Breast epithelium (tissue), 3 donors: ENCODE results near the gene CLCN3.

ENCODE experiments used
- POLR2A ChIP-seq: fragments of 450-650 bp; IDR thresholded peaks from one replicate; pipeline ENCODE4 v1.6.1; 2016; ENCODE audit warnings: antibody characterized with exemption, mild to moderate bottlenecking, moderate library complexity
- TF ChIP-seq, protein P1 (sequence below), 3 donors: fragments of 450-650 bp; IDR thresholded peaks; one replicate each; pipeline ENCODE4 v1.5.1; 2016 to 2017; ENCODE audit warnings: antibody characterized with exemption in 3 of 3, mild to moderate bottlenecking in 3 of 3, moderate library complexity in 3 of 3

- no peak for TF ChIP-seq POLR2A
- TF ChIP-seq, protein P1, sequence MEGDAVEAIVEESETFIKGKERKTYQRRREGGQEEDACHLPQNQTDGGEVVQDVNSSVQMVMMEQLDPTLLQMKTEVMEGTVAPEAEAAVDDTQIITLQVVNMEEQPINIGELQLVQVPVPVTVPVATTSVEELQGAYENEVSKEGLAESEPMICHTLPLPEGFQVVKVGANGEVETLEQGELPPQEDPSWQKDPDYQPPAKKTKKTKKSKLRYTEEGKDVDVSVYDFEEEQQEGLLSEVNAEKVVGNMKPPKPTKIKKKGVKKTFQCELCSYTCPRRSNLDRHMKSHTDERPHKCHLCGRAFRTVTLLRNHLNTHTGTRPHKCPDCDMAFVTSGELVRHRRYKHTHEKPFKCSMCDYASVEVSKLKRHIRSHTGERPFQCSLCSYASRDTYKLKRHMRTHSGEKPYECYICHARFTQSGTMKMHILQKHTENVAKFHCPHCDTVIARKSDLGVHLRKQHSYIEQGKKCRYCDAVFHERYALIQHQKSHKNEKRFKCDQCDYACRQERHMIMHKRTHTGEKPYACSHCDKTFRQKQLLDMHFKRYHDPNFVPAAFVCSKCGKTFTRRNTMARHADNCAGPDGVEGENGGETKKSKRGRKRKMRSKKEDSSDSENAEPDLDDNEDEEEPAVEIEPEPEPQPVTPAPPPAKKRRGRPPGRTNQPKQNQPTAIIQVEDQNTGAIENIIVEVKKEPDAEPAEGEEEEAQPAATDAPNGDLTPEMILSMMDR (IDR thresholded peaks at IDR 0.05), result no peak
Observed at GRCh38 chr4:169615467-169616106, 4.8 kb upstream of the CLCN3 start.
